Muscle of back (tissue), 11 donors: ENCODE data around the gene MARK1. TPM values are rescaled to one million over a fixed set of nuclear protein-coding genes. Genes with fewer than 3 reads are reported as not detected.
"Not testable (repeated sequence)": the region's sequence is repeated elsewhere in the genome, so short reads cannot be mapped to it uniquely, and the experiment has no call there.

Source experiments
- DNase-seq, 3 donors: peaks; one replicate each; pipeline versions ENCODE4 v3.0.0 to v3.0.0-alpha.2; 2013
- polyA plus RNA-seq, 10 donors: library from polyadenylated mRNA; unstranded; fragments of 120-200 nt; gene quantifications; one replicate each; pipeline ENCODE4 v1.2.1, GENCODE V29; 2013; ENCODE audit not compliant: insufficient read length in 10 of 10

Gene MARK1
- polyA plus RNA-seq, 10 donors = 9.6 to 14.7 (median 12.6) TPM

DNA sequence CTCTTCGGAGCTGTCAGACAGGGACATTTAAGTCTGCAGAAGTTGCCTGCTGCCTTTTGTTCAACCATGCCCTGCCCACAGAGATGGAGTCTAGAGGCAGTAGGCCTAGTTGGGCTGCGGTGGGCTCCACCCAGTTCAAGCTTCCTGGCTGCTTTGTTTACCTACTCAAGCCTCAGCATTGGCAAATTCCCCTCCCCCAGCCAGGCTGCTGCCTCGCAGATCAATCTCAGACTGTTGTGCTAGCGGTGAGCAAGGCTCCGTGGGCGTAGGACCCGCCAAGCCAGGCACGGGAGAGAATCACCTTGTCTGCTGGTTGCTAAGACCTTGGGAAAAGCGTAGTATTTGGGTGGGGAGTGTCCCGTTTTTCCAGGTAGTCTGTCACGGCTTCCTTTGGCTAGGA is 83.2 kb downstream of the MARK1 start:
- not testable (repeated sequence) for DNase-seq

GRCh38 chr1:220616836-220617235 is 88.9 kb downstream of the MARK1 start:
- DNase-seq = peak; percentile 23 to 64 (median 48)

DNA sequence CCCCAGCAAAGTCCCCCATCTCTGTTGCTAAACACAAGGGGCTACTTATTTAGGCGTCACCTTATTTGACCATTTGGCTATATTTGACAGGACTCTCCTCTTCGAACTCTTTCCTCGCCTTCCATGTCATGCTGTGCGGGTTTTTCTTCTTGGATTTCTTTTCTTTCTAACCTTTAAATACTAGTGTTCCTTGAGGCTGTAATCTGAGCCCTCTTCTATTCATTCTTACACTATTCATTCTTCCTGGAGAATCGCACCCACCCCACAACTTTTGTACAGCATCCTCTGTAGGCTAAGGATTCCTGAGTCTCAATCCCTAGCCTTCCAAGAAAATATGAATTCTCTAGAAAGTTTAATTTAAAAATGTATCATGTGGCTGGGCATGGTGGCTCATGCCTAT is 100.5 kb downstream of the MARK1 start:
- no peak for DNase-seq

DNA sequence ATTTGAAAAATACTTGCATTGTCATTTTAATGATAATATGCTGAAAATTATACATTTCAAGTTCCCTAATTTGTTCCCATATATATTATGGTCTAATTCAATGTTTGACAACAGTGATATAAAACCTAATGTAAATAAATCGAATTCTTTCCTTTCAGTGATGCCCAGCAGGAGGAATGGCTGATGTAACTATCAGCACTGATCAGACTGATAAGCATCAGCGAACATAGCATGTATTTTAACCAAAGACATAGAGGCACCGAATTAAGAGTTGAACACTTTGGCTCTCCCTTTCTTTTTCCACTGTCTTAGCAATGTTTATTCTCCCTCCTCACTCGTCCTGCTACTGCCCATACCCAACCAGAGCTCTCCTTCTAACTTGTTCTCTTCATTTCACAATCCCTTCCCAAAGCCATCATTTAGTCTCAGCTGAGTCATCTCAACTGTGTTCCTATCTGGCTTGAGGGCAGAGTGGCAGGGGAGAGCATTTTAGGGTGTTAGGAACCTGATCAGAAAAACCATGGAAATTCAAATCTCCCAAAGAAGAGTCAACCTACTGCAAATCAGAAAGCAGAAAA is 103.4 kb downstream of the MARK1 start:
- DNase-seq = no peak

DNA sequence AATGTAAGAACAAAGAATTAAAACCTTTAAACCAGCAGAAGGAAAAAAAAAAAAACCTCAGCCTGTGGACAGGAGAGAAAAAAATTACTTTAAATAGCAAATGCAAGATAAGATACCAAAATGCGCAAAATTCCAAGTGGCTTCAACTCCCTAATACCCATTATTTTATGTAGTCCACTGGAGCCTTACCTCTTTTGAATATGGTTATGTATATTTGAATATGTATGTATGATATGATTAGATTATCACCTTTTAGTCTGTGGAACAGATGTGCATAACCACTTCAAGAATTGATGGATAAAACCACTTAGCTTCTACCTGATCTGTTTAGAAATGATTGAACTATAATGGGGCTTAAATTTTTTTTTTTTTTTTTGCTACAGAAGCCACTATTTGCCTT is 109.8 kb downstream of the MARK1 start:
- DNase-seq = no peak

DNA sequence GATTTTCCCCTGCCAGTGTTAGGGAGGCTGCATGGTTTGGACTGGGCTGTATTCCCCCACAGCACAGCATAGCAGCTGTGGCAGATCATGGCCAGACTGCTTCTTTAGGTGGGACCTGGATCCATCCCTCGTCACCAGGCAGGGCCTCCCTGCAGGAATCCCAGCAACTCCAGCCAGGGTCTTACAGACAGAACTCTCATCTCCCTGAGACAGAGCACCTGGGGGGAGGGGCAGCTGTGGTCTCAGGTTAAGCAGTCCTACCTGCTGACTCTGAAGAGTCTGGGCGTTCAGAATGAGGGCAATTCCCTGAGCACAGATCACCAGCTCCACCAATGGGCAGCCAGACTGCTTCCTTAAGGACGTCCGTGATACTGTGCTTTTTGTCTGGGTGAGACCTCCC is 114.3 kb downstream of the MARK1 start:
- DNase-seq = no peak

DNA sequence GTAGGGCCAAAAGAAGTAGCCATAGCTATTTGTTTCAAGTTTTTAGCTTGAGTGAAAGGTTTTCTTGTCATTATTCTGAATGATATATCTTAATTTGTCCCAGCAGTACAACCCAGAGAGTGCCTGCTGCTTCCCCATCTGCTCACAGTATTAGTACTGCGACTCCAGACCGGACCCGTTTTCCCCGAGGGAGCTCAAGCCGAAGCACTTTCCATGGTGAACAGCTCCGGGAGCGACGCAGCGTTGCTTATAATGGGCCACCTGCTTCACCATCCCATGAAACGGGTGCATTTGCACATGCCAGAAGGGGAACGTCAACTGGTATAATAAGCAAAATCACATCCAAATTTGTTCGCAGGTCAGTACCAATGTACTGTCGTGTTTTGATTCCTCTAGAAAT is 125.1 kb downstream of the MARK1 start:
- no peak for DNase-seq

GRCh38 chr1:220655509-220655908 is 127.6 kb downstream of the MARK1 start:
- no peak for DNase-seq

GRCh38 chr1:220655961-220656740 is 128.2 kb downstream of the MARK1 start:
- DNase-seq = no peak

GRCh38 chr1:220666349-220666748 is 138.4 kb downstream of the MARK1 start:
- no peak for DNase-seq

GRCh38 chr1:220669005-220669404 is 141.1 kb downstream of the MARK1 start:
- no peak for DNase-seq

DNA sequence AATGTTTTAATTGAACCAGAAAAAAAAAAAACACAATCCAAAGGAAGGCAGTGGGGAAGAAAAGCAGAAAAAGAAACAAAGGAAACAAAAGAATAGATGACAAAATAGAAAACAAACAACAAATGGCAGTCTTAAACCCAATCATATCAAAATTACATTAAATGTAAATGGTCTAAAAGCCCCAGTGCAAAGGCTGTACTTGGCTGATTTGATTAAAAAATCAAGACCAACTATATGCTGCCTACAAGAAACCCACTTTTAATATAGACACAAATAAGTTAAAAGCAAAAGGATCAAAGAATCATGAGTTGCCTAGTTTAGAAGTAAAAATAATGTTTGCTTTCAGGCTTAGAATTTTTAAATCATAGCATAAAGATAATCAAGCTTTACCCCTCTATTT is 142.4 kb downstream of the MARK1 start:
- DNase-seq = no peak

- no peak for DNase-seq
Measured at GRCh38 chr1:220673921-220674320, 146.0 kb downstream of the MARK1 start.

- no peak for DNase-seq
Measured at GRCh38 chr1:220677251-220677650, 149.3 kb downstream of the MARK1 start.

GRCh38 chr1:220680085-220680687 is 152.2 kb downstream of the MARK1 start:
- peak in 2 of 3 donors; percentile 38 to 62 for DNase-seq

DNA sequence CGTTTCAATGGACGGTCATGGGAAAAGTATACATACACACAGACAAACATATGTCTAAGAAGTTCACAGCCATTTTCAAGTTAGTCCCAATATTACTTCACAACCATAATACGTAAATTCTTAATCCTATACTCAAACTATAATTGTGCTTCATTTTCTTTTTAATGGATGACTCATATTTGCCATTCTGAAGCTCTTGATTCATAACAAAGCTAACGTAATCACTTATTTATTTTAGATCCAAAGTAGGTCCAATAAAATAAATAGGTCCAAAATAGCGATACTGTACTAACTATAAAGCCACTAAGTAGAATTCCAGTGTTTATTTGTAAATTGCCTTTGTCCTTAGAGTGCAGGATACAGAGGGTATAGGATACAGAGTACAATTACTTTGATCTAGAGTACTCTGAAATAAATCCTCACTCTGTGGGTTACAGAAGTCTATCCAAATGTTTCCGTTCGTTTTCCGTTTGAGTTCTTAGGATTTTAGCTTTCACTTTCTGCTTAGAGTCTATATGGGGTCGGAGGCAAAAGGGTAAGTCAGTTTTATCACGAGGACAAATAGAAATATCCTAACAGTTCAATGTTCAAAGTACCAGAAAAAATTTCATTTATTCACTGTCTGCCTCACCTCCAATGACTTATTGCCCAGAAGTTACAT is 153.4 kb downstream of the MARK1 start:
- DNase-seq = no peak

GRCh38 chr1:220682901-220683576 is 155.1 kb downstream of the MARK1 start:
- DNase-seq = no peak

- not testable (repeated sequence) for DNase-seq
Measured at GRCh38 chr1:220683716-220684115, 155.8 kb downstream of the MARK1 start.

DNA sequence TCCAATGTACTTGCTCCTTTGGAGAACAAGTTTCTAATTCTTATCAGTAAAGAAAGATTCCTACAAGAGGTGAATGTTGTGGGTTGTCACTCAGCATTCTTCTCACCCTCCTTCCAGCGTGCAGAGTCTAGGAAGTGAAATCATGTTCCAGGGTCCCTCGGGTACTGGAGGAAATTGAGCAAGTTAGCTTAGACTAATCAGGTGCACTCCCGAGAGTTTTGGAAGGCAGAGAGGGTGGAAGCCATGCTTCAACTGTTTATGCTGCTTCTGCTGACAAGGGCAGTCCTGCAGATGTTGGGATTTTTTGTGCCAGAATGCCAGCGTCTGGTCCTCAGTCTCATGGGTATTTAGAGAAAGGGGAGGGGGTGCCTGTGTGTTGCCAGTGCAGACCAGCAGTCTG is 157.0 kb downstream of the MARK1 start:
- DNase-seq = no peak

GRCh38 chr1:220685879-220686278 is 157.9 kb downstream of the MARK1 start:
- DNase-seq = no peak

DNA sequence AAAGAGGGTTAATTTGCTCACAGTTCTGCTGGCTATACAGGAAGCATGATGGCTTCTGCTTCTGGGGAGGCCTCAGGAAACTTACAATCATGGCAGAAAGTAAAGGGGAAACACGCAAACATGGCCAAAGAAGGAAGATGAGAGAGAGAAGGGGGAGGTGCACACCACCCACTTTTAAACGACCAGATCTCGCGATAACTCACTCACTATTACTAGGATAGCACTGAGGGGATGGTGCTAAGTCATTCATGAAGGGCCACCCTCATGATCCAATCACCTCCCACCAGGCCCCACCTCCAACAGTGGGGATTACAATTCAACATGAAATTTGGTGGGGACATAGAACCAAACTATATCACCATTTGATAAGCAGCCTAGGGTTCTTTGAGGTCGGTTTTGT is 159.9 kb downstream of the MARK1 start:
- no peak for DNase-seq

DNA sequence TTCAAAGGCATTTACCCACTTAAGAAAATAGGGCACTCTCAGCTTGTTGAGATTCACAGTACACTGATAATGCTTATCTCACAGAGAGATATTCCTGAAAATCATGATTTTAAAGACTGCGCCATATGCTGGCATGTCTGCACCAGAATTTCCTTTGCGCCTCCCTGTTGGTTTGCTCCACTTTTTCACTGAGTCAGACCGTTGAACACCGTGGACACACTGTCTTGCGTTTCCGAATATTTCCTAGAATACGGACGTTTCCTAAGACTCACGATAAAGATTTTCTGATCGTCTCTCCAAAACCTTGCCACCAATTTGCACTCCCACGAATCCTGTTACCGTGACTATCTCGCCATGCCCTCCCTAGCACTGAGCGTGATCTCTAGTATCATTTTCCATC is 161.7 kb downstream of the MARK1 start:
- no peak for DNase-seq
